GOT3 (cell line): ENCODE results near the gene CEP104.

Source experiments
- DNase-seq: peaks from one replicate; lab custom pipeline; 2025; ENCODE audit warnings: mixed read lengths; lab: John Stamatoyannopoulos, UW

CEP104 gene

DNA sequence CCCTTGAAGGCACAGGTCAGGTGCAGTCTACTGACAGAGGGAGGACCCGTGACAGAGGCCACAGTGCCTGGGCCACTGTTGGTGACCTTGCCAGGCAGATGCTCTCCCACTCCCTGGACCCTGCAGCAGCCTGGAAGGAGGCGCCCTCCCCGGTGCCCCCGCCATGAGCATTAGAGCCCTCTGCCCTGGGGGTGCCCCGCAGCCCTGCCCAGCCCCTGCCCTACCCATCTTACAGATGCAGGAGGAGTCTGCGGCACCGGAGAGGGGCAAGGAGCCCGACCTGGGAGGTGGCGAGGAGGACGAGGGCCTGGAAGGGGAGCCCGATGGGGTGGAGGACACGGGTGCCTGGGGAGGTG is 94.2 kb downstream of the CEP104 start:
- DNase-seq = no peak

- DNase-seq = no peak
Measured at GRCh38 chr1:3762151-3762872, 94.7 kb downstream of the CEP104 start.
